Activated naive CD8-positive, alpha-beta T cell (primary cell): ENCODE measurements around the gene MOB3C.
"Not testable (repeated sequence)": the region's sequence is repeated elsewhere in the genome, so short reads cannot be mapped to it uniquely, and the experiment has no call there.

ENCODE experiments used
- H3K27ac Mint-ChIP-seq: one replicate; pipeline ENCODE4 v1.8.0; 2021; ENCODE audit warnings: mixed read lengths
- H3K27me3 Mint-ChIP-seq: one replicate; pipeline ENCODE4 v1.8.0; 2021; ENCODE audit warnings: mixed read lengths
- H3K36me3 Mint-ChIP-seq: one replicate; pipeline ENCODE4 v1.8.0; 2021; ENCODE audit warnings: mixed read lengths
- H3K4me1 Mint-ChIP-seq: one replicate; pipeline ENCODE4 v1.8.0; 2021; ENCODE audit warnings: low read depth, mixed read lengths
- H3K4me3 Mint-ChIP-seq: one replicate; pipeline ENCODE4 v1.8.0; 2021; ENCODE audit warnings: mild to moderate bottlenecking, mixed read lengths
- H3K9me3 Mint-ChIP-seq: one replicate; pipeline ENCODE4 v1.8.0; 2021; ENCODE audit warnings: low read depth, mixed read lengths

MOB3C gene

DNA sequence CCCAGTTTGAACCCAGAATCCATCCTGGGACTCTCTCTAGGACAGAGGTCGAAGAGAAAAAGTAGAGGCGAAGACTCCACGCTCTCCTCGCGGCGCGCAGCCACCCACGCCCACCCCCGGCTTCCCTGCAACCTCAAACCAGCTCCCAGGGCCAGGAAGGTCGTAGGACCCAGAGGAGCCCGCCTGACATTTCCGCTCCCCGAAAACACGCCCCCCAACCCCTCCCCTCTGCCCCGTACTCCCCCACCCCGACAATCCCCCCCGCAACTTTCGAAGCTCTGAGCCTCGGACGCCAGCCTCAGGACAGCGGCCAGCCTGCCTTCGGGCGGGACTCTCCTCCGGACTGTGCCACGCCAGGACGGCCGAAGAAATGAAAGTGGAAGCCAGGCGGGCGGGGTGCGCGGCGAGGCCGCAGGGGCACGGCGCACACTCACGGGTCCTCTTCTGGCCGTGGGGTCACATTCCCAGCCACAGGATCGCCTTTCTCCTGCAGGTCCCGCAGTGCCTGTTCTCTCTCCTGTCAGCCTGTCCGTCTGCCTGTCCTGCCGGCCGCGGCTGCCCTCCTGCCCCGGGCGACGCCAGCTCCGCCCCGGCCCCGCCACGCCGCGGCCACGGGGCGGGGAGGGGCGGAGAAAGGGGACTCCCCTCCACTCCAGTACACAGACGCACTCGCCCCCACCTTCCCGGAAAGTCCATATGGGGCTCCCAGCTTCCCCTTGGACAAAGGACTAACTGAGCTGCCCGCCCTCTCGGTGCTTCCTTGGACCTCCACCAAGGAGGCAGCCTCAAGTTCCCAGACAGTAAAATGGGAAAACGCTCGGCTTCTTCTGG lies at the start of gene MOB3C:
Gene MOB3C, minus strand, starts transcription at position 535 of the 831 bp plus-strand sequence. CDS start 3,490 bp downstream, outside the sequence.
- Mint-ChIP-seq H3K27ac (peak within 1 kb of the TSS; percentile 91), H3K4me3 (peak within 1 kb of the TSS; percentile 90), H3K36me3 (no peaks in the 10 kb centered on the region), H3K27me3 (no peaks in the 10 kb centered on the region), H3K4me1 (peaks cover 46% of the 10 kb centered on the region), H3K9me3 (no peaks in the 10 kb centered on the region)

DNA sequence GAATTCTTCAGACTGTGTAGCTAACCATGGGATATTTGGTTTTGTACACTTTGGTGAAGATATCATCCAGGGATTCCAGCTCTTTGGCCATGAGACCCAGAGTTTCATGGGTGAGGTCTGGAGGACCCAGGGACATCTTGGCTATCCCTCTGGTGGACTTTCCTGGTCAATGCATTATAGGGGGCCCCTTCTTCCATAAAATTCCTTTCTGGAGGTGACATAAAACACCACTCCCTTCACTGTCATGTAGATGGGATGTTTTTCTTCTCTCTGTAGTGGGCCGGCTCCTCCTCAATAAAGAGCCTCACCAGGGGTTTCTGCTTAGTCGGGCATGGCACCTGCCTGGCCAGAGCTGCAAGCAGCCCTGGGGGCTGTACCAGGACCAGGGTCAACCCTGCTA lies 49.4 kb upstream of the MOB3C start:
- peak overlapping the region; percentile 90 for H3K4me3 Mint-ChIP-seq
- H3K9me3 Mint-ChIP-seq = no peaks in the 10 kb centered on the region
- no peak overlapping the region for H3K27ac Mint-ChIP-seq
- peaks cover 18% of the 10 kb centered on the region for H3K4me1 Mint-ChIP-seq
- H3K27me3 Mint-ChIP-seq = no peaks in the 10 kb centered on the region
- H3K36me3 Mint-ChIP-seq = no peaks in the 10 kb centered on the region

DNA sequence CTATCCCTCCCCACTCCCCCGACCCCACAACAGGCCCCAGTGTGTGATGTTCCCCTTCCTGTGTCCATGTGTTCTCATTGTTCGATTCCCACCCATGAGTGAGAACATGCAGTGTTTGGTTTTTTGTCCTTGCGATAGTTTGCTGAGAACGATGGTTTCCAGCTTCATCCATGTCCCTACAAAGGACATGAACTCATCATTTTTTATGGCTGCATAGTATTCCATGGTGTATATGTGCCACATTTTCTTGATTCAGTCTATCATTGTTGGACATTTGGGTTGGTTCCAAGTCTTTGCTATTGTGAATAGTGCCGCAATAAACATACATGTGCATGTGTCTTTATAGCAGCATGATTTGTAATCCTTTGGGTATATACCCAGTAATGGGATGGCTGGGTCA lies 46.3 kb upstream of the MOB3C start:
- not testable (repeated sequence) for H3K4me3 Mint-ChIP-seq, H3K27ac Mint-ChIP-seq, H3K36me3 Mint-ChIP-seq, H3K9me3 Mint-ChIP-seq, H3K27me3 Mint-ChIP-seq
- peaks cover 22% of the 10 kb centered on the region for H3K4me1 Mint-ChIP-seq

DNA sequence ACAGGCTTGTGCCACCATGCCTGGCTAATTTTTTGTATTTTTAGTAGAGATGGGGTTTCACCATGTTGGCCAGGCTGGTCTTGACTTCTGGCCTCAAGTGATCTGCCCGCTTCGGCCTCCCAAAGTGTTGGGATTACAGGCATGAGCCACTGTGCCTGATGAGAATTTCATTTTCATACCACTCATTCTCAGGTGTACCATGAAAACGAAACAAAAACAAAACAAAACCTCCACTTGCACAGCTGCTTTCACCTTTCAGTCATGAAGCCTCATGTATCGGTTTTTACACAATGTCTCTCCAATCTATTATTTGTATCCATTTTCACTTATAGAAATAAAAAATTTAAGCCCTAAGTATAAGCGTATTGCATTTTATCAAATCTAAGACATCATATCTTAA lies 43.5 kb upstream of the MOB3C start:
- H3K4me1 Mint-ChIP-seq, H3K9me3 Mint-ChIP-seq, H3K27me3 Mint-ChIP-seq, H3K4me3 Mint-ChIP-seq, H3K27ac Mint-ChIP-seq: not testable (repeated sequence)
- peaks cover 14% of the 10 kb centered on the region for H3K36me3 Mint-ChIP-seq

DNA sequence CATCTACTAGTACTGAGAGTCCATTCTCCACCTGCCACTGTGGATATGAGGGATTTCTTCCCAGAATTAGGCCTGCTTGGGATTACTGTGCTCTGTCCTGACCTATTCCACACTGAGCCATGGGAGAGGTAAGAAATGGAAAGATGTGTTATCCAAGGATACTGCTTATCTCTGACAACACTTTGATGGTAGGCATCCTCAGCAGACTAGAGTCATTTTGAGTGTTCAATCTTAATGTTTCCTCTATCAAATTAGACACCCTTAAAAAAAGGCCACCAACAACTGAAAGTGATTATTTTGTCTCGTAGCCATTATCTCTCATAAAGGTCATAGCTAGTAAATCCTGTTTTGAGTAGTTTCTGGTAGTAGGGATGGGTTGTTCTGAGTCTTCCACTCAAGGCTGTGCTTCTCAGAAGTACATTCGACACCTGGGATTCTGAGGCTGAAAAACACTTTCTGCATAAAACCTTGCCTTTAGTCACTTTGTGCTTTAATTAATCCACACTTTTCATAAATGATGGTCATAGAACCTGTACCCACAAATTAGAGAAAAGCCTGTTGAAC lies 42.8 kb upstream of the MOB3C start:
- Mint-ChIP-seq H3K36me3 (peaks cover 20% of the 10 kb centered on the region), H3K4me3 (no peak overlapping the region), H3K9me3 (peaks cover 6% of the 10 kb centered on the region), H3K27me3 (no peaks in the 10 kb centered on the region), H3K4me1 (peaks cover 8% of the 10 kb centered on the region), H3K27ac (no peak overlapping the region)

DNA sequence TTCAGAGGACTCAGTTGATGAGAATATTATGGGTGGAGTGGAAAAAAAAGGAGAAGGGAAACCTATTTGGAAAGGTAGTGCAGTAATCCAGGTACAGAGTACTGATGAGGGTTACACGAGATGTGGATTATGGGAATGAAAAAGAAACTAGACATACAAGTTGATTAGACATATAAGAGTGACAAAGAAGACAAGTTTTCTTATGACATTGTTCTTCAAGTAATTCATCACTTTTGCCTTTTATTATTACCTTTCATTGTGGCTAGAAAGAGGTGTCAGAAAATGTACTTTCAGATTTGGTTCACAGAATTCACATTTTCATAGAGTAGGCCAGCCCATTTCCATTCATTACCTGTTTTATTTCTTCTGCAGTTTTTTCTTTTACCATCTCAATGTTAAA lies 41.2 kb upstream of the MOB3C start:
- peaks cover 25% of the 10 kb centered on the region for H3K36me3 Mint-ChIP-seq
- peaks cover 6% of the 10 kb centered on the region for H3K9me3 Mint-ChIP-seq
- H3K4me3 Mint-ChIP-seq = no peak overlapping the region
- no peaks in the 10 kb centered on the region for H3K27me3 Mint-ChIP-seq
- no peak overlapping the region for H3K27ac Mint-ChIP-seq
- H3K4me1 Mint-ChIP-seq = peaks cover 6% of the 10 kb centered on the region

DNA sequence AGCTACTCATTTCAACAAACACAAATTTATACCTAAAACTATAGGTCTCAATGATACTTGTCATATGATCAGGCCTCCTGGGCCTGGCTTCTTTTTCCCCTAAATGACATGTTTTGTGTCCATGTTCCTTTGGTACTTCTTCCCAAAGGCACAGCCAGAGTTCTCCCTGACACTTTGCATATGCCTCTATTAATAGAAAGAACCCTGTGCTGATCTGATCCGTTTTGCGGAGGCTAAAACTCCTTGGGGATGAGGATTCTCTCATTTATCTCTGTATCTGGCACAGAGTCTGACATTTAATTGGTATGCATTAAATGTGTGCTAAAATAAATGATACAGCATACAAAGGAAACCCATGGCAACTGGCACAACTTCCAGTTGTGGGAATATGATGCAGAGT lies 40.0 kb upstream of the MOB3C start:
- Mint-ChIP-seq H3K4me1 (peaks cover 6% of the 10 kb centered on the region), H3K27me3 (no peaks in the 10 kb centered on the region), H3K4me3 (no peak overlapping the region), H3K36me3 (peaks cover 30% of the 10 kb centered on the region), H3K9me3 (peaks cover 6% of the 10 kb centered on the region), H3K27ac (no peak overlapping the region)

DNA sequence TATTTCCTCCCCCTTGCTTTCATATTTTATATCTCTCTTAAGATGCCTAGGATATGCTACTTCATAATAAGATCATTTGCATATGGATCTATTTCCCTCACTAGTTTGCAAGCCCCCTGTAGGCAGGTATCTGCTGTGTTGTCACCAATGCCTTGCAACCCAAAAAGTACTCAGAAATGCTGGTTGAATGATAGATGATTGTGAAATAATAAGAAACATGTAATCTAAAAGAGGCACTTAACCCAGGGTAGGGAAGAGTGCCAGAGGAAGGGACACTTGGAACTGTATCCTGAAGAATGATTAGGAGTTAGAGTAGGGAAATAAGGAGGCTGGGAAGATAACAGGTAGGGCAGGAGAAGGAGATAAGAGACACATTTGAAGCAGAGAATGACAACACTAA lies 39.2 kb upstream of the MOB3C start:
- Mint-ChIP-seq H3K4me1 (peaks cover 6% of the 10 kb centered on the region), H3K36me3 (peaks cover 30% of the 10 kb centered on the region), H3K27me3 (no peaks in the 10 kb centered on the region), H3K4me3 (no peak overlapping the region), H3K27ac (no peak overlapping the region), H3K9me3 (peaks cover 6% of the 10 kb centered on the region)

DNA sequence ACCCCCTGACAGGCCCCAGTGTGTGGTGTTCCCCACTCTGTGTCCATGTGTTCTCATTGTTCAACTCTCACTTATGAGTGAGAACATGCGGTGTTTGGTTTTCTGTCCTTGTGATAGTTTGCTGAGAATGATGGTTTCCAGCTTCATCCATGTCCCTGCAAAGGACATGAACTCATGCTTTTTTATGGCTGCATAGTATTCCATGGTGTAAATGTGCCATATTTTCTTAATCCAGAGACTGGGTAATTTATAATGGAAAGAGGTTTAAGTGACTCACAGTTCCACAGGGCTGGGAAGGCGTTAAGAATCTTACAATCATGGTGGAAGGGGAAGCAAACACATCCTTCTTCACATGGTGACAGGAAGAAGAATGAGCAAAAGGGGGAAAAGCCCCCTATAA lies 38.1 kb upstream of the MOB3C start:
- H3K4me3 Mint-ChIP-seq, H3K4me1 Mint-ChIP-seq, H3K27me3 Mint-ChIP-seq, H3K9me3 Mint-ChIP-seq, H3K27ac Mint-ChIP-seq: not testable (repeated sequence)
- H3K36me3 Mint-ChIP-seq = peaks cover 35% of the 10 kb centered on the region

DNA sequence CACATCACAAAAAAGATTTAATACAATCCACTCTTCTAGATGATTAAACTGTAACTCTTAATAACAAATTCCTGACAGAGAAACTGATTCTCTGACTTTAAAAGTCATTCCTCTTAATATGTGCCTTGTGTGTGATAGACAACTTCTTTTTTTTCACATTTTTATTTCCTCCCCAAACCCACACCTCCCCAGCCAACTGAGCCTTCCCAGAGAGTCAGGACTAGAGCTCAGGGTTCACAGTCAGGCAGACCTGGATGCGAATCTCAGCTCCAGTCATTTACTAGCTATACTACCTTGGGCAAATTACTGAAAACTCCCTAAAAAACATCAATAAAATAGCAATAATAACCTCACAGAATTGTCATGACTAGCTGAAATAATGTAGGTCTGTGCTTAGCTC lies 37.4 kb upstream of the MOB3C start:
- Mint-ChIP-seq H3K4me3 (no peak overlapping the region), H3K27me3 (no peaks in the 10 kb centered on the region), H3K27ac (no peak overlapping the region), H3K9me3 (peaks cover 10% of the 10 kb centered on the region), H3K36me3 (peaks cover 36% of the 10 kb centered on the region), H3K4me1 (peaks cover 3% of the 10 kb centered on the region)

DNA sequence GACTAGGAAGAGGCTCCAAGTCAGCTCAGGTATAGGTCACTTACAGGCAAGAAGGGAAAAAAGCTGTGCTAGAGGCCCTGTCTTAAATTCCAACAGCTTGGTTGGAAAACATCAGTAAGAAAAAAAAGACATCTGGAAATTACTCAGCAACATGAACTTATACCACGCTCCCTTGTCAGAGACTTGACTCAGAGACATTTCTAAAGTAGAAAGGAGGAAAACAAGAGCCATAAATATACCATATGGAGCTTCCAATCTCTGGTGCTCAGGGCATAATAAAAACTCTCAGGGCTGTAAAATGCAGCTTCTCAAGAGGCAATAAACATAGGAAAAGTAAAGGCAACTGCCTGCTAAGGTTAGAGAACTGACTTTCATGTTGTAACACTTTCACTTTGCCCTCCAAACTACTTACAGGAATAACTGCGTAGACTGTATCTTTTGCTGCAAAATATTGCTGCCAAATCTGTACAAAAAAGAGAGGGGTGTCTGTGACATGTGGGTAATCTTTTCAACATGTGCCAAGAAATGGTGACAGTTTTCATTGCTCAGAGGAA lies 36.9 kb upstream of the MOB3C start:
- no peak overlapping the region for H3K27ac Mint-ChIP-seq

DNA sequence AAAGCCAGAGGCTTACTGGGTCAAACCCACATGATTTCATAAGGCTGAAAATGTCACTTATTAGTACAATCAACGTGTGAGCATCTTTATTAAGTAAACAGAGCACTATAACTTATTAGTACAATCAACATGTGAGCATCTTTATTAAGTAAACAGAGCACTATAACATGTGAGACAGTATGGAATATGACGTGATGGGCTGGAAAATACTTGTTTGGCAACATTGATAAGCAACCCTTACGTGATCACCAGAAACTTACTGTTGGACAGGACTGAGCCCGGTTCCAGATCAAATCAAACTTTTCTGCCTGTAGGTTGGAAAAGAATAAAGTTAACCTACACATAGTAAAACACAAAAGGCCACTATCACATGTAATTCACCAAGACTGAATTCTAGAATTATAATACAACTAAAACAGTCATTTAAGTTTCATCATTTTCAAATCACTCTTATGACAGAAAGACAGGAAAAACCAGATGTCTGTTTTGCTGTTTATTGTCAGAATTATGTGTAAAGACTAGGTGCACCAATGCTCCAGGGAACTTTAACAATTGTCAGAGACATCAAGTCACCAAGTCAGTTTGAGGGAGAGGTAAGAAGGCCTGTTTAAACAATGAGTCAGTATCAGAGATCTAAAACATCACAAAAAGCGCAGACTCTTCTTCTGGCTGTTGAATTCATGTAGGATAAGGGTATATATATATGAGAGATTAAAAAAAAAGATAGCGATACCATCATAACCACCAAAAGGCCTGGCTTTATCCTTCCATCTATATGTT lies 35.9 kb upstream of the MOB3C start:
- Mint-ChIP-seq H3K4me3 (no peak overlapping the region), H3K27ac (no peak overlapping the region), H3K36me3 (peaks cover 35% of the 10 kb centered on the region), H3K9me3 (peaks cover 10% of the 10 kb centered on the region), H3K27me3 (no peaks in the 10 kb centered on the region), H3K4me1 (peaks cover 3% of the 10 kb centered on the region)

More for the DNA sequence above, 36.9 kb upstream of the MOB3C start:
- H3K4me1 Mint-ChIP-seq = peaks cover 3% of the 10 kb centered on the region
- H3K36me3 Mint-ChIP-seq = peaks cover 36% of the 10 kb centered on the region
- peaks cover 10% of the 10 kb centered on the region for H3K9me3 Mint-ChIP-seq
- no peak overlapping the region for H3K4me3 Mint-ChIP-seq
- no peaks in the 10 kb centered on the region for H3K27me3 Mint-ChIP-seq

DNA sequence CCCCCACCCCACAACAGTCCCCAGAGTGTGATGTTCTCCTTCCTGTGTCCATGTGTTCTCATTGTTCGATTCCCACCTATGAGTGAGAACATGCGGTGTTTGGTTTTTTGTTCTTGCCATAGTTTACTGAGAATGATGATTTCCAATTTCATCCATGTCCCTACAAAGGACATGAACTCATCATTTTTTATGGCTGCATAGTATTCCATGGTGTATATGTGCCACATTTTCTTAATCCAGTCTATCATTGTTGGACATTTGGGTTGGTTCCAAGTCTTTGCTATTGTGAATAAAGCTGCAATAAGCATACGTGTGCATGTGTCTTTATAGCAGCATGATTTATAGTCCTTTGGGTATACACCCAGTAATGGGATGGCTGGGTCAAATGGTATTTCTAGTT lies 34.5 kb upstream of the MOB3C start:
- H3K4me3 Mint-ChIP-seq, H3K9me3 Mint-ChIP-seq, H3K27me3 Mint-ChIP-seq, H3K4me1 Mint-ChIP-seq, H3K27ac Mint-ChIP-seq: not testable (repeated sequence)
- peaks cover 45% of the 10 kb centered on the region for H3K36me3 Mint-ChIP-seq

DNA sequence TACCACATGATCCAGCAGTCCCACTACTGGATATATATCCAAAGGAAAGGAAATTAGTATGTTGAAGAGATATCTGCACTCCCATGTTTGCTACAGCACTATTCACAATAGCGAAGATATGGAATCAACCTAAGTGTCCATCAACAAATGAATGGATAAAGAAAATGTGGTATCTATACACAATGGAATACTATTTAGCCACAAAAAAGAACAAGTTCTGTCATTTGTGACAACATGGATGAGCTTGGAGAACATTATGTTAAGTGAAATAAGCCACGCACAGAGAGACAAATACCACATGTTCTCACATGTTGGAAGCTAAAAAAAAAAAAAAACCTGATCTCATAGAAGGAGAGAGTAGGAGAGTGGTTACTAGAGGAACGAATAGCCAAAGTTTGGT lies 33.9 kb upstream of the MOB3C start:
- Mint-ChIP-seq H3K4me3 (no peak overlapping the region), H3K27me3 (no peaks in the 10 kb centered on the region), H3K36me3 (peaks cover 39% of the 10 kb centered on the region), H3K27ac (no peak overlapping the region), H3K4me1 (no peaks in the 10 kb centered on the region), H3K9me3 (peaks cover 10% of the 10 kb centered on the region)

DNA sequence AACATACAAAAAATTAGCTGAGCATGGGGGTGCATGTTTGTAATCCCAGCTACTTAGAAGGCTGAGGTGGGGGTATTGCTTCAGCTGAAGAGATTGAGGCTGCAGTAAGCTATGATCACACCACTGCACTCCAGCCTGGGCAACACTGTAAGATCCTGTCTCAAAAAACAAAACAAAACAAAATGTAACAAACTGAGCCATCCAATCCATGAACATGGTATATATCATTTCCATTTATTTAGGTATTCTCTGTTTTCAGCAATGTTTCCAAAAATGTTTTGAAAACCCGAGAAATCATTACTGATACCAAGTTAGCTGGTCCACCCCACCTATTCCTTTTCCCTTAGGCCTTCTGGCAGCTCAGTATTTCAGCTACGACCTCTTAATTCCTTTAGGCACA lies 33.2 kb upstream of the MOB3C start:
- H3K36me3 Mint-ChIP-seq = peaks cover 36% of the 10 kb centered on the region
- no peak overlapping the region for H3K4me3 Mint-ChIP-seq
- no peaks in the 10 kb centered on the region for H3K27me3 Mint-ChIP-seq
- no peak overlapping the region for H3K27ac Mint-ChIP-seq
- no peaks in the 10 kb centered on the region for H3K4me1 Mint-ChIP-seq
- H3K9me3 Mint-ChIP-seq = peaks cover 6% of the 10 kb centered on the region
